Osteocyte (in vitro differentiated cells): Measurements from ENCODE around the gene NELFCD. TPM values are rescaled to one million over a fixed set of nuclear protein-coding genes. Genes with fewer than 3 reads are reported as not detected.

Experiments used
- DNase-seq: peaks from one replicate; pipeline ENCODE4 v3.0.0; 2021; ENCODE audit warnings: mixed read lengths; ENCODE audit not compliant: unreplicated experiment; ENCODE audit errors: extremely low spot score
- H3K27ac Mint-ChIP-seq: one replicate; pipeline ENCODE4 v1.8.0; 2021; ENCODE audit warnings: mild to moderate bottlenecking, mixed read lengths; ENCODE audit not compliant: unreplicated experiment
- H3K27me3 Mint-ChIP-seq: one replicate; pipeline ENCODE4 v1.8.0; 2021; ENCODE audit warnings: mixed read lengths; ENCODE audit not compliant: unreplicated experiment
- H3K36me3 Mint-ChIP-seq: one replicate; pipeline ENCODE4 v1.8.0; 2021; ENCODE audit warnings: mixed read lengths; ENCODE audit not compliant: unreplicated experiment
- H3K4me1 Mint-ChIP-seq: one replicate; pipeline ENCODE4 v1.8.0; 2021; ENCODE audit warnings: mixed read lengths; ENCODE audit not compliant: unreplicated experiment
- H3K4me3 Mint-ChIP-seq: one replicate; pipeline ENCODE4 v1.8.0; 2021; ENCODE audit warnings: mild to moderate bottlenecking, moderate library complexity, mixed read lengths; ENCODE audit not compliant: unreplicated experiment
- H3K9me3 Mint-ChIP-seq: one replicate; pipeline ENCODE4 v1.8.0; 2021; ENCODE audit warnings: mixed read lengths; ENCODE audit not compliant: unreplicated experiment
- total RNA-seq: library from RNA; stranded (reverse); gene quantifications from 2 replicates; pipeline ENCODE4 v1.2.1, GENCODE V29; 2021
- TF ChIP-seq, protein P1 (sequence below): fragments of 200-600 bp; sonication (generic); IDR thresholded peaks from 2 replicates; pipeline ENCODE4 v1.5.0; 2021; ENCODE audit warnings: antibody characterized with exemption, mild to moderate bottlenecking, moderate library complexity

The NELFCD gene
- total RNA-seq, 1 donor from 2014 or later = 60.9 TPM

DNA sequence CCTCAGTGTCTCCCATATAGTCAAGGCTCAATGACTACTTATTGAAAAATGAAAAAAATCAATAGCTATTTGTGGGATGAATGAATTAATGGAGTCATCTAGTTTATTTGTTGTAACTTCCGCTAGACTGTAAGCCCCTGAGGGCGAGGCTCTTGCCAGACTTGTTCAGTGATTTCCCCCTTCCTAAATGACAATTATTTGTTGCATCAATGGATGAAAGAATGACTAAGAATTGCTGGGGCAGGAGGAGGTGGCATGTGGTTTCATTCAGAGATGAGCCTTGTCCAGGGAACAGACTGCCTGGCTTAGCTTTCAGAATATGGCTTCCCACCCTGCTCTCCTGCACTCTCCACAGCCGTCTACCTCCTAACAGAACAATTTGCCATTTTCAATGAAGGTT, 62.6 kb downstream of the NELFCD start:
- H3K4me1 Mint-ChIP-seq = peaks cover 39% of the 10 kb centered on the region
- no peaks in the 10 kb centered on the region for H3K9me3 Mint-ChIP-seq
- DNase-seq = no peak
- no peaks in the 10 kb centered on the region for H3K27me3 Mint-ChIP-seq
- no peak overlapping the region for H3K27ac Mint-ChIP-seq
- H3K4me3 Mint-ChIP-seq = peak overlapping the region; percentile 58
- TF ChIP-seq, protein P1, sequence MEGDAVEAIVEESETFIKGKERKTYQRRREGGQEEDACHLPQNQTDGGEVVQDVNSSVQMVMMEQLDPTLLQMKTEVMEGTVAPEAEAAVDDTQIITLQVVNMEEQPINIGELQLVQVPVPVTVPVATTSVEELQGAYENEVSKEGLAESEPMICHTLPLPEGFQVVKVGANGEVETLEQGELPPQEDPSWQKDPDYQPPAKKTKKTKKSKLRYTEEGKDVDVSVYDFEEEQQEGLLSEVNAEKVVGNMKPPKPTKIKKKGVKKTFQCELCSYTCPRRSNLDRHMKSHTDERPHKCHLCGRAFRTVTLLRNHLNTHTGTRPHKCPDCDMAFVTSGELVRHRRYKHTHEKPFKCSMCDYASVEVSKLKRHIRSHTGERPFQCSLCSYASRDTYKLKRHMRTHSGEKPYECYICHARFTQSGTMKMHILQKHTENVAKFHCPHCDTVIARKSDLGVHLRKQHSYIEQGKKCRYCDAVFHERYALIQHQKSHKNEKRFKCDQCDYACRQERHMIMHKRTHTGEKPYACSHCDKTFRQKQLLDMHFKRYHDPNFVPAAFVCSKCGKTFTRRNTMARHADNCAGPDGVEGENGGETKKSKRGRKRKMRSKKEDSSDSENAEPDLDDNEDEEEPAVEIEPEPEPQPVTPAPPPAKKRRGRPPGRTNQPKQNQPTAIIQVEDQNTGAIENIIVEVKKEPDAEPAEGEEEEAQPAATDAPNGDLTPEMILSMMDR = no peak
- H3K36me3 Mint-ChIP-seq = peaks cover 4% of the 10 kb centered on the region

- peaks cover 2% of the 10 kb centered on the region for H3K27me3 Mint-ChIP-seq
- H3K4me1 Mint-ChIP-seq = peaks cover 36% of the 10 kb centered on the region
- peaks cover 4% of the 10 kb centered on the region for H3K36me3 Mint-ChIP-seq
- H3K4me3 Mint-ChIP-seq = no peak overlapping the region
- DNase-seq = no peak
- TF ChIP-seq, protein P1 = no peak
- no peaks in the 10 kb centered on the region for H3K9me3 Mint-ChIP-seq
- no peak overlapping the region for H3K27ac Mint-ChIP-seq
These were observed 63.2 kb downstream of the NELFCD start for GRCh38 chr20:59044295-59044694.

Other genes starting within 250 kb of the NELFCD start
- 1.5 and 2.0 TPM in 2 replicates for gene GNAS-AS1, start 130.4 kb upstream of the NELFCD start, total RNA-seq
- 1,150 and 1,173 TPM in 2 replicates for gene GNAS, start 128.5 kb upstream of the NELFCD start, total RNA-seq
- 17.2 and 17.5 TPM in 2 replicates for gene CTSZ, start 26.0 kb downstream of the NELFCD start, total RNA-seq
- not detected in 2 replicates for gene TUBB1, start 38.2 kb downstream of the NELFCD start, total RNA-seq
- 66.7 and 68.2 TPM in 2 replicates for gene ATP5F1E, start 51.1 kb downstream of the NELFCD start, total RNA-seq
- 38.8 and 45.1 TPM in 2 replicates for gene PRELID3B, start 61.5 kb downstream of the NELFCD start, total RNA-seq
- not detected in 2 replicates for gene ZNF831, start 182.6 kb downstream of the NELFCD start, total RNA-seq